NK-92 (cell line): Measurements from ENCODE around the gene PPP1CA.

ENCODE experiments used
- DNase-seq: peaks from one replicate; lab custom pipeline; 2025; ENCODE audit not compliant: unreplicated experiment; lab: John Stamatoyannopoulos, UW

Gene PPP1CA

DNA sequence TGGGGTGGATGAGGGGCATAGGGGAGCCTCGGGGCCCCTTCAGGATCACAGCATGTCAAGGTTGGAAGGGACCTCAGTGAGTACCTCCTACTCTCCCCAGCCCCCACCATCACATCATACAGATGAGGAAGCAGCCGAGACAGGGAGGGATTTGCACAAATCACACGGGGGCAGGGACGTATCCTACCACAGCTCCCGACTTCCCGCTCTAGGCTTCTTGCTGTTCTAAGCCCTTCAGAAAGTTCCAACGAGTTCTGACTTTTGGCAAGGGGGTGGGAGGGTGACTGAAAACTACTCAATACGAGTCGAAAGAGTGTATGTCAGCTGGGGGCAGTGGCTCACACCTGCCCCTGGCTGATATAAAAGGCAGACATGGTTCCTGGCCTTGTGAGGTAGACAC is 14.6 kb downstream of the PPP1CA start:
- no peak for DNase-seq

DNA sequence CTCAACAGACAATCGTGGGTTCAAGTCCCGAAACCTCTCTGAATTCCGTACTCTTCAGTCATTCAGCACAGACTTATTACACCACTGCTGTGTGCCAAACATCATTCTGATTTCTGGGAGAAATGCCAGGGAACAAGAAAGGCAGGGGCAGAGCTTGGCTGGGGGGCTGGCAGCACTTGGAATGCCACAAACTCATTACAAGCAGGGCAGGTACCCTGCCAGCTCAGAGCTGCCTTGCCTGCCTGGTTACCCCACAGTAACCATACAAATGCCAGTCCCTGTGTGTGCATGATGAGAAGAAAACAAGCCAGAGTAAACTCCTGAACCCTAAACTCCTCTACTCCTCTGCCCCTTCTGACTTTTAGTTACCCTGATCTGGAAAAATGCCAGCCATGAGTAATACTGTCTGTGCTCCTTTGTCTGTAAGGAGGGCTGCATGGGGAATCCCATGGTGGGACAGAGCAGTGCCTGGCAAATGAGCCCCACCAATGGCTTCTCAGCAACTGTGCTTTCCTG is 16.7 kb downstream of the PPP1CA start:
- no peak for DNase-seq

- DNase-seq = no peak
Observed at GRCh38 chr11:67382276-67383136, 19.2 kb downstream of the PPP1CA start.

DNA sequence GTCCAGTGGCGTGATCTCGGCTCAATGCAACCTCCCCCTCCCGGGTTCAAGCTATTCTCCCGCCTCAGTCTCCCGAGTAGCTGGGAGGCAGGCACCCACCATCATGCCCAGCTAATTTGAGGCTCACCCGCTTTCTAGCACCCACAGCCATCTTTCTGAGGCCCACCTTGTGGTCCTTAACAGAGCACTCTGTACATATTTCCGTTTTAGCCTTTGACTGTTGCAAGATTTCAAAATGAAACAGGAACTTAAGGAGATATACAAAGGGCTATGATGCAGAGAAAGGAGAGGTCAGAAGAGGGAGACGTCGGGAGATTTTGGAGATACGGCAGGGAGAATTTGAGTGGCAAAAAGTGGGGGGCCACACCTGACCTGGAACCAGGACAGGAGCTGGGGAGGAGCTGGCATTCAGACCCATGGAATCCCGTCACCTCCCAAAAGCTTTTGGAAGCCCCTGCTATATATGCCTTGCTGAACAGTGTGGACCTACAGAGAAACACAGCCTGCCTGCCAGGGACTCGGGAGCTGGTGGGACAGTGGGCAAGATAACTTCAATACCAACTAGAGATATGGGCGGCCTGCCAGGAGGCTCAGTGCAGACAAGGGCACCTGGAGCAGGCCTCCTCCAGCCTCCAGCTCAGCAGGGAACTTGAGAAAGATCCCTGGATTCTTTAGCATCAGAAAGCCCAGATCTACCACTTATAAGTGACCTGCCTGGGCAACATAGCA is 20.2 kb downstream of the PPP1CA start:
- no peak for DNase-seq

GRCh38 chr11:67379061-67380058 is 22.3 kb downstream of the PPP1CA start:
- DNase-seq = no peak

GRCh38 chr11:67378544-67378943 is 23.1 kb downstream of the PPP1CA start:
- DNase-seq = no peak

- DNase-seq = no peak
Observed at GRCh38 chr11:67376873-67377808, 24.5 kb downstream of the PPP1CA start.

- no peak for DNase-seq
Observed at GRCh38 chr11:67376063-67376820, 25.4 kb downstream of the PPP1CA start.

- DNase-seq = no peak
Observed at GRCh38 chr11:67375320-67376055, 26.2 kb downstream of the PPP1CA start.

DNA sequence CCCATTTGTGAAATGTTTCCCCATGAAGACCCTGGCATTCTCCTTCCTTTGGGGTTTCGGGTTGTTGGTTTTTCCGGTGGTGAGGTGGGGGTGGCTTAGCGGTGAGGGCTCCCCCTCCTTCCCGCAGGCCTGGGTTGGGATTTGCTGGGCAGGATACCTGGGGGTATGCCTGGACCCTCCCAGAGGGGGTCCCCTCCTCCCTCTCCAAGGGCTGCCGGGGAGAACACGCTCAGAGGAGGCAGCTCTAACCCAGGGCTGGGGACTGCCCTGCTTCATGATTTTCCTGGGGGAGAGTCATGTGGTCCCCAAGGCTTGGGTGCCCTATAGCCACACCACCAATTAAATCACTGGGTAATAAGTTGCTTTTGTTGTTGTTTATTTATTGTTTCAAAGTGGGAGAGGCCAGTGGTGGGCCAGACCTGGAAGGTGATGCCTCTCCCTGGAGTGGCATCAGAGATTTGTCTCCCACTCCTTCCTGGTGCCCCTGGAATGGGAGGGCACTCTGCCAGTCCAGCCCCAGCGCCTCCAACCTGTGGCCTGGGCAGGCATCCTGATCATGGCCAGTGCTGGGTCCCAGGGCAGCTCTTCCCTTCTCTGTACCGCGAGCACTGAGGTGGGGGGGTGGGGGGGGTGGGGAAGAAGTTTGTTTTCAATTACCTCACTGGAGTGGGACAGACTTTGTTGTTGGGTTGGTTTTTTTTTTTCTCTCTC is 26.9 kb downstream of the PPP1CA start:
- no peak for DNase-seq

- peak; percentile 30 for DNase-seq
Observed at GRCh38 chr11:67373648-67374570, 27.7 kb downstream of the PPP1CA start.

DNA sequence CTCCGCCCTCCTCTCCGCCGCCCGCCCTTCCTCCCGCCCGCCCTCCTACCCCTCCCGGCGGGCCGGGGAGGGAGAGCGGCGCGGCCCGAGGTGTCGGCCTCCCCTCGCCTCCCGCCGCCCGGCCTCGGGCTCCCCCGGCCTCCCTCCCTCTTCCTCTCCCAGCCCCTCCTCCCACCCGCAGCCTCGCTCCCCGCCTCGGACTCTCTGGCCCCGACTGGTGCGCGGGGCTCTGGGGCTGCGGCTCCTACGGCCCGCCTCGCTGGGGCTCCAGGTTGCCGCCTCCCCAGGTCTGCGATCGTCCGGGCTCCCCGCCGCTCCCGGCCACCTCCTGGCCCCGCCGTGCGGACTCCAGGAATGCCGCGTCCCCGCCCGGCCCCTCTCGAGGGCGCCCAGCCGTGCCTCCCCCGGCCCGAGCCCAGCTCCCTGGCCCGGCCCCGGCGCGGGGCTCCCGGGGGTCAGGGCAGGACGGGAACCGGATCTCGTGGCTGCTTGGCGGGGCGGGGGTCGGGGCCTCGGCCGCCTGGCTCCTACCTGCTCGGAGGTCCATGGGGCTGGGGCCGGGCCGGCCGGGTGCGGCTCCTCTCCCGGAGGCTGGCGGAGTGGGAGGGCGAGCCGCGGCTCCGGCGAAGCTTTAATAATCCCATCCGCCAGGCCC is 28.5 kb downstream of the PPP1CA start, which contains the start of gene CLCF1:
CLCF1 (minus strand) TSS at position 606 of the 655 bp plus-strand sequence; CDS start at position 547, 59 bp downstream.
- no peak for DNase-seq

GRCh38 chr11:67372321-67372992 is 29.2 kb downstream of the PPP1CA start:
- DNase-seq = no peak

DNA sequence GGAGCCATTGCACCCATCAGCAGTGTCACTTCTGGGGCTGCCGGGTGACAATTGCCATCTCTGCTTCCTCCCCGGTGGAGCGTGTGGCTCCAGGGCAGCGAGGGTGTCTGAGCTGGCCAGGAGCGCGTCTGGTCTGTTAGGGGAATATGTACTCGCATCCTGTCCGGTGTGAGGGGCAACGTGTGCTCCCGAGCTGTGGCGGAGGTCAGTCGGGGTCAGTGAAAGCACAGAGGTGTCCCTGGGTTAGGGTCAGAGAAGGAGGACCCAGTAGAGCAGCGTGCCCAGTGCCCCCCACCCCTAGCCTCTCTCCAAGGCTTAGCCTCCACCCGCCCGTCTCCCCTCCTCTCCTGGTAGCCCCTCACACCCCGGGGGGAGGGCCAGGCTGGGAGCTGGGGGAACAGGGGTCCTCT is 29.7 kb downstream of the PPP1CA start:
- no peak for DNase-seq

DNA sequence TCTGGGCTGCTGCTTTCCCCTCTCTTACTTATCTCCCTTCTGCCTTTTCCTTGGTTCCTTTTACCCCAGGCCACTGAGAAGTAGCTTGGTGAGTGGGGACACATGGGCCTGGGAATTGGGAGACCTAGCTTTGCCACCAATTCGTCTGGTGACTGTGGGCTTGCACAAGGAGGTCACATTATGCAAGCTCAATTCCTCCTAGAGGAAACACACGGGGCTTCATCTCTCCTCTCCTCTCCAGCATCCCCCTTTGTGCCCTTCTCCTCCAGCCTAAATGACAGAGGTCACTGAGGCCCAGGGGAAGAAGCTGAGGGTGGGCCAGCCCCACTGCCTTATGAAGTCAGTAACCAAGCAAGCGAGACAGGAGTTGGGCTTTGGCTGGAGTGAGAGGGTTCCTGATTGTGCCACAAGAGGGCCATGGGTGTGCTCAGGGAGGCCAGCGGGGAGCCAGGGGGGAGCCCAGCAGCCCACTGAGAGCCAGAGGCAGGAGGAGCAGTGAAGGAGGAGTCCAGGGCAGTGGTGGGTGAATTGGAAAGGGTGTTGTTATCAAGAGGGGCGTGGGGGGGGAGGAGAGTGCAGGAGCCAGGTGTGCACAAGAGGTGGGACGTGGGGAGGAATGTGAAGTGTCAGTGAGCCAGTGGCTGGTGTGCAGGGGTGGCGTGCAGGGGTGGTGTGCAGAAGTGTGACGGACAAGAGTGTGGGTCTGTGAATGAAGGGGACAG is 30.3 kb downstream of the PPP1CA start:
- no peak for DNase-seq
